NB4 (cell line): ENCODE results near the gene SEMA3F.

Experiments used
- MAX ChIP-seq: IDR thresholded peaks from 2 replicates; pipeline ENCODE4 v1.6.1; 2011; ENCODE audit warnings: low read depth, low read length
- MYC ChIP-seq: IDR thresholded peaks from 2 replicates; pipeline ENCODE4 v1.6.1; 2011; ENCODE audit warnings: low read depth, low read length
- POLR2A ChIP-seq: IDR thresholded peaks from 2 replicates; pipeline ENCODE4 v1.6.1; 2011; ENCODE audit warnings: mild to moderate bottlenecking; ENCODE audit not compliant: insufficient read length; ENCODE audit errors: extremely low read depth
- TF ChIP-seq, protein P1 (sequence below): IDR thresholded peaks from one replicate; pipeline ENCODE4 v1.5.1; 2012; ENCODE audit warnings: low read depth, low read length

DNA sequence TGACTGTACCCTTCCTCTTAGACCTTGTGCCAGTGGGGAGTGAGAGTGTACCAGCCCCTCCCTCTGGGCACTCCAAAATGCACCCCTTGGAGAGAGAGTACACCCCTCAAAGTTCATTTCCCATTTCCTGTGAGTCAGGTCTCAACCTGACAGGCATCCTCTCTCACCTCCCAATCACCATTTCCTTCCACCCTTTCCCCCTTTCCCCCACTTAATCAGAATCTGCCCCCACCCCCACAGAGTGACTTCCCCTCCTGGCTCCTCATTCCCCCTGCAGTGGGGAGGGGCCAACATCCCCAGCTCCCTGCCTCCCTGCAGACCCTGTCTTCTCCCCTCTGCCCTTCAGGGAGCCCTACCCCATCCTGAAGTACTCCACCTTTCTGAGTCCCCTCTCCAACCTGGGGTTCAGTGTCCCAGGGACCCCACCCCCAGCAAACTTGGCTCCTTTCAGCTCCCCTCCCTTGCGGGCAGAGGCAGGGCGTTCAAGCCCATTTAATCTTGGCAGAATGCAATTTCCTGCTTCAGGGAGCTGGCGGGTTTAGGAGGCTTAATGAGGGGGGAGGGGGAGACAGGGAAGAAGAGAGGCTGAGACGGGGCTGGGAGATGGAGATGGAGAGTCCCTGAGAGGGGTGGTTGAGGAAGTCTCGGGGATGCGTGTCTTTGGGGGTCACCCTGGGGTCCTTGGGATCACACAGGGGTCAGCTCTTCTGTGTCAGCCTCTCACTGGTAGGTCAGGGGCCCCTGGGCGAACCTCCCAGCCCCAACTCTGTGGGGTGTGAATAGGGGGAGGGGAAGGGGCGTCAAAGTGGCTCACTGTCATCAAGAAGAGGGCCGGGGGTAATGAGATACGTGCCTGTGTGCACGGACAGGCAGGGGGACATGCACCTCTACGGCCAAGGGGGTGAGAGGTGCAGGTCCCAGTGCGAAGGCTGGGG is 16.6 kb upstream of the SEMA3F start:
- TF ChIP-seq MYC (no peak), POLR2A (no peak), MAX (no peak)
- TF ChIP-seq, protein P1, sequence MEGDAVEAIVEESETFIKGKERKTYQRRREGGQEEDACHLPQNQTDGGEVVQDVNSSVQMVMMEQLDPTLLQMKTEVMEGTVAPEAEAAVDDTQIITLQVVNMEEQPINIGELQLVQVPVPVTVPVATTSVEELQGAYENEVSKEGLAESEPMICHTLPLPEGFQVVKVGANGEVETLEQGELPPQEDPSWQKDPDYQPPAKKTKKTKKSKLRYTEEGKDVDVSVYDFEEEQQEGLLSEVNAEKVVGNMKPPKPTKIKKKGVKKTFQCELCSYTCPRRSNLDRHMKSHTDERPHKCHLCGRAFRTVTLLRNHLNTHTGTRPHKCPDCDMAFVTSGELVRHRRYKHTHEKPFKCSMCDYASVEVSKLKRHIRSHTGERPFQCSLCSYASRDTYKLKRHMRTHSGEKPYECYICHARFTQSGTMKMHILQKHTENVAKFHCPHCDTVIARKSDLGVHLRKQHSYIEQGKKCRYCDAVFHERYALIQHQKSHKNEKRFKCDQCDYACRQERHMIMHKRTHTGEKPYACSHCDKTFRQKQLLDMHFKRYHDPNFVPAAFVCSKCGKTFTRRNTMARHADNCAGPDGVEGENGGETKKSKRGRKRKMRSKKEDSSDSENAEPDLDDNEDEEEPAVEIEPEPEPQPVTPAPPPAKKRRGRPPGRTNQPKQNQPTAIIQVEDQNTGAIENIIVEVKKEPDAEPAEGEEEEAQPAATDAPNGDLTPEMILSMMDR = no peak
